ENCODE measurements around the gene RXYLT1. TPM values are rescaled to one million over a fixed set of nuclear protein-coding genes. Genes with fewer than 3 reads are reported as not detected.

Gene RXYLT1
- total RNA-seq, 2 donors from 2014 or later, result 9.7 to 11.0 TPM

DNA sequence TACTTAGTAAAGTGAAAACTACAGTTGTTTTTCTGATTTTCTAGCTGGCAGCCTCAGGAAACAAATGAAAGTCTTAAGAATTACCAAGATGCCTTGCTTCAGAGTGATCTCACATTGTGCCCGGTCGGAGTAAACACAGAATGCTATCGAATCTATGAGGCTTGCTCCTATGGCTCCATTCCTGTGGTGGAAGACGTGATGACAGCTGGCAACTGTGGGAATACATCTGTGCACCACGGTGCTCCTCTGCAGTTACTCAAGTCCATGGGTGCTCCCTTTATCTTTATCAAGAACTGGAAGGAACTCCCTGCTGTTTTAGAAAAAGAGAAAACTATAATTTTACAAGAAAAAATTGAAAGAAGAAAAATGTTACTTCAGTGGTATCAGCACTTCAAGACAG, 28.9 kb downstream of the RXYLT1 start:
- Mint-ChIP-seq H3K27me3 (ENCODE audit: insufficient read depth) (no peaks in the 10 kb centered on the region), H3K36me3 (ENCODE audit: low read depth) (no peaks in the 10 kb centered on the region), H3K27ac (no peak overlapping the region), H3K9me3 (no peaks in the 10 kb centered on the region), H3K4me3 (no peak overlapping the region), H3K4me1 (no peaks in the 10 kb centered on the region)
- Histone ChIP-seq H3K27ac (ENCODE audit: low read depth, low read length) (no peak overlapping the region), H3K36me3 (ENCODE audit: control insufficient read depth, insufficient read depth, low read length) (peaks cover 11% of the 10 kb centered on the region), H3K9me3 (ENCODE audit: control insufficient read depth, low read length) (no peaks in the 10 kb centered on the region), H3K4me1 (ENCODE audit: control insufficient read depth, insufficient read depth, low read length) (no peaks in the 10 kb centered on the region), H3K4me3 (ENCODE audit: low read length) (no peak overlapping the region), H3K9ac (ENCODE audit: extremely low read depth, low read length, poor library complexity, severe bottlenecking) (no peak overlapping the region), H3K27me3 (ENCODE audit: control insufficient read depth, insufficient read depth, low read length, poor library complexity, severe bottlenecking) (no peaks in the 10 kb centered on the region)
- TF ChIP-seq, protein P1, sequence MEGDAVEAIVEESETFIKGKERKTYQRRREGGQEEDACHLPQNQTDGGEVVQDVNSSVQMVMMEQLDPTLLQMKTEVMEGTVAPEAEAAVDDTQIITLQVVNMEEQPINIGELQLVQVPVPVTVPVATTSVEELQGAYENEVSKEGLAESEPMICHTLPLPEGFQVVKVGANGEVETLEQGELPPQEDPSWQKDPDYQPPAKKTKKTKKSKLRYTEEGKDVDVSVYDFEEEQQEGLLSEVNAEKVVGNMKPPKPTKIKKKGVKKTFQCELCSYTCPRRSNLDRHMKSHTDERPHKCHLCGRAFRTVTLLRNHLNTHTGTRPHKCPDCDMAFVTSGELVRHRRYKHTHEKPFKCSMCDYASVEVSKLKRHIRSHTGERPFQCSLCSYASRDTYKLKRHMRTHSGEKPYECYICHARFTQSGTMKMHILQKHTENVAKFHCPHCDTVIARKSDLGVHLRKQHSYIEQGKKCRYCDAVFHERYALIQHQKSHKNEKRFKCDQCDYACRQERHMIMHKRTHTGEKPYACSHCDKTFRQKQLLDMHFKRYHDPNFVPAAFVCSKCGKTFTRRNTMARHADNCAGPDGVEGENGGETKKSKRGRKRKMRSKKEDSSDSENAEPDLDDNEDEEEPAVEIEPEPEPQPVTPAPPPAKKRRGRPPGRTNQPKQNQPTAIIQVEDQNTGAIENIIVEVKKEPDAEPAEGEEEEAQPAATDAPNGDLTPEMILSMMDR (conservative IDR thresholded peaks at IDR 0.05), result no peak
- WGBS, 2 experiments (ENCODE audit: insufficient coverage in 1 of 2, insufficient read length in 1 of 2), result 94 to 97% methylated on average over 5 of the region's 5 CpGs
- no peak for DNase-seq

DNA sequence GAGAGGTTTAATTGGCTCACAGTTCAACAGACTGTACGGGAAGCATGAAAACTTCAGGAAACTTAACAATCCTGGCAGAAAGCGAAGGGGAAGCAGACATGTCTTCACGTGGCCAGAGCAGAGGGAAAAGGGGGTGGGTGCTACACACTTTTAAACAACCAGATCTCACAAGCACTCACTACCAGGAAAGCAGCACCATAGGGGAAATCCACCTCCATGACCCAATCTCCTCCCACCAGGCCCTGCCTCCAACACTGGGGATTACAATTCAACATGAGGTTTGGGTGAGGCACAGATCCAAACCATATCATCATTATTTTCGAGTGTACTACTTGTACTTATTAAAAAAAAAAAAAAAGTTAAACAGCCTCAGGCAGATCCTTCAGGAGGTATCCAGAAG, 29.9 kb downstream of the RXYLT1 start:
- no peaks in the 10 kb centered on the region for H3K27me3 ChIP-seq (ENCODE audit: control insufficient read depth, insufficient read depth, low read length, poor library complexity, severe bottlenecking)
- H3K9me3 ChIP-seq (ENCODE audit: control insufficient read depth, low read length), result no peaks in the 10 kb centered on the region
- no peak overlapping the region for H3K4me3 ChIP-seq (ENCODE audit: low read length)
- TF ChIP-seq, protein P1 (conservative IDR thresholded peaks at IDR 0.05), result no peak
- Mint-ChIP-seq H3K4me1 (peaks cover 5% of the 10 kb centered on the region), H3K27ac (no peak overlapping the region), H3K36me3 (ENCODE audit: low read depth) (no peaks in the 10 kb centered on the region), H3K9me3 (no peaks in the 10 kb centered on the region), H3K4me3 (no peak overlapping the region), H3K27me3 (ENCODE audit: insufficient read depth) (no peaks in the 10 kb centered on the region)
- no peak overlapping the region for H3K27ac ChIP-seq (ENCODE audit: low read depth, low read length)
- no peak for DNase-seq
- no peaks in the 10 kb centered on the region for H3K4me1 ChIP-seq (ENCODE audit: control insufficient read depth, insufficient read depth, low read length)
- no peak overlapping the region for H3K9ac ChIP-seq (ENCODE audit: extremely low read depth, low read length, poor library complexity, severe bottlenecking)
- WGBS, 2 experiments (ENCODE audit: insufficient coverage in 1 of 2, insufficient read length in 1 of 2), result 92 to 100% methylated on average over 1 to 3 of the region's 4 CpGs
- H3K36me3 ChIP-seq (ENCODE audit: control insufficient read depth, insufficient read depth, low read length), result peaks cover 11% of the 10 kb centered on the region

DNA sequence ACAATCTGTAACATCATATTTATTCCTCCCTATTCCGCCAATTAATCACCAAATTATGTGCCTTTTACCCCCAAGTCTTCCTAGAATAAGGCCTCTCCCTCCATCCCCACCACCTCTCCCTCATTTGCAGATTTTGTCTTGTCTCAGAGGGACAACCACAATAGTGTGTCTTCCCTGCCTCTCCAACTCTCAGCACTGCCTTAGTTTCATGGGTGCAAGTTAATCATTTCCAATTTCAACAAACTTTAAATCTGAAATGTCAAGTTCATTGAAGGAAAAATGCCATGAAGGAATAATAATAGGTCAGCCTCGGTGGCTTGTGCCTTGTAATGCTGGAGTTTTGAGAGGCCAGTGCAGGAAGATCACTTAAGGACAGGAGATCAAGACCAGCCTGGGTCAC, 31.6 kb downstream of the RXYLT1 start:
- peaks cover 9% of the 10 kb centered on the region for H3K4me1 Mint-ChIP-seq
- Histone ChIP-seq H3K27ac (ENCODE audit: low read depth, low read length) (no peak overlapping the region), H3K4me3 (ENCODE audit: low read length) (no peak overlapping the region), H3K27me3 (ENCODE audit: control insufficient read depth, insufficient read depth, low read length, poor library complexity, severe bottlenecking) (no peaks in the 10 kb centered on the region), H3K9ac (ENCODE audit: extremely low read depth, low read length, poor library complexity, severe bottlenecking) (no peak overlapping the region), H3K36me3 (ENCODE audit: control insufficient read depth, insufficient read depth, low read length) (peaks cover 11% of the 10 kb centered on the region), H3K4me1 (ENCODE audit: control insufficient read depth, insufficient read depth, low read length) (no peaks in the 10 kb centered on the region), H3K9me3 (ENCODE audit: control insufficient read depth, low read length) (no peaks in the 10 kb centered on the region)
- no peaks in the 10 kb centered on the region for H3K9me3 Mint-ChIP-seq
- TF ChIP-seq, protein P1 (conservative IDR thresholded peaks at IDR 0.05), result no peak
- 88 to 93% methylated on average over 2 of the region's 2 CpGs for WGBS, 2 experiments (ENCODE audit: insufficient coverage in 1 of 2, insufficient read length in 1 of 2)
- no peak overlapping the region for H3K4me3 Mint-ChIP-seq
- no peak overlapping the region for H3K27ac Mint-ChIP-seq
- H3K27me3 Mint-ChIP-seq (ENCODE audit: insufficient read depth), result no peaks in the 10 kb centered on the region
- H3K36me3 Mint-ChIP-seq (ENCODE audit: low read depth), result no peaks in the 10 kb centered on the region
- no peak for DNase-seq
